ENCODE data around the gene CCT5. TPM values are rescaled to one million over a fixed set of nuclear protein-coding genes. Genes with fewer than 3 reads are reported as not detected.
"Not testable (repeated sequence)": the region's sequence is repeated elsewhere in the genome, so short reads cannot be mapped to it uniquely, and the experiment has no call there.

CCT5 gene
- total and polyA plus RNA-seq, 10 of the 15 experiments (the other 5 are each of a cell fraction or from before 2014, with no cell fraction given): 376 to 637 (median 543) TPM

GRCh38 chr5:10310066-10310779 is 60.1 kb downstream of the CCT5 start (continued):
- TF ChIP-seq BCLAF1 (IDR thresholded peaks at IDR 0.05) (no peak), NR2C1 (IDR thresholded peaks at IDR 0.05) (no peak)

- H3K36me3 ChIP-seq (ENCODE audit: control insufficient read depth in 2 of 2, insufficient read depth in 2 of 2, low read length in 1 of 2); intact Hi-C loops (cut with micrococcal nuclease; ENCODE audit: unreplicated experiment); RAD21 ChIA-PET (ENCODE audit: unreplicated experiment); H3K27ac ChIP-seq (ENCODE audit: control insufficient read depth, insufficient read depth); H3K4me3 ChIP-seq; H2AFZ ChIP-seq (ENCODE audit: control insufficient read depth, low read depth, low read length); H3K4me1 ChIP-seq (ENCODE audit: control insufficient read depth, insufficient read depth, low read length); H3K4me2 ChIP-seq (ENCODE audit: control insufficient read depth, insufficient read depth); FAIRE-seq; BruUV-seq (replicated peaks); H3K9ac ChIP-seq (ENCODE audit: control insufficient read depth, insufficient read depth, low read length); H3K79me2 ChIP-seq (ENCODE audit: control insufficient read depth, insufficient read depth, low read length); in situ Hi-C loops (cut with MboI); H4K20me1 ChIP-seq (ENCODE audit: control insufficient read depth, insufficient read depth); H3K9me3 ChIP-seq (replicated peaks; ENCODE audit: control insufficient read depth, insufficient read depth, low read length); H3K27me3 ChIP-seq (replicated peaks in 1 of 2; ENCODE audit: control insufficient read depth in 2 of 2, insufficient read depth in 2 of 2, low read length in 1 of 2); DNase-seq (ENCODE audit: low read depth, low spot score): not testable (repeated sequence)
- peak; percentile 78 for TF ChIP-seq JUNB (IDR thresholded peaks at IDR 0.05)
- TF ChIP-seq RUNX3 (IDR thresholded peaks at IDR 0.05; ENCODE audit: low read length): peak; percentile 21; the same call in 1 of the 2 replicates
- TF ChIP-seq IRF4 (IDR thresholded peaks at IDR 0.05; ENCODE audit: low read depth, low read length): peak; percentile 44; the same call in 1 of the 2 replicates
- WGBS (ENCODE audit: insufficient coverage, insufficient replicate concordance, low lambda C conversion rate, missing lambda C conversion rate): 27% methylated on average over 8 of the region's 8 CpGs
- SMC1A ChIA-PET (ENCODE audit: uncharacterized antibody, unreplicated experiment): interaction anchor here (0.7 kb wide), 1 partner anchor 57 kb away, joined by 3 read pairs; no protein-coding TSS in a partner anchor
- ATAC-seq: peak; percentile 73
- POLR2A ChIA-PET: interaction anchor here (0.6 to 1.3 kb wide), 2 partner anchors 42 to 1268 kb away, joined by 3 to 4 read pairs; partner anchors contain the start of gene MARCHF6
- CTCF ChIA-PET: interaction anchor here (1.4 kb wide), 1 partner anchor 27 kb away, joined by 4 read pairs; no protein-coding TSS in a partner anchor
These were observed 60.9 kb downstream of the CCT5 start for GRCh38 chr5:10310835-10311570.

Data from GM12878 (cell line).